HepG2 (cell line): Measurements from ENCODE around the gene SPCS2.

ENCODE experiments used
- ARHGAP35 ChIP-seq: sonication (generic); formaldehyde crosslinking; IDR thresholded peaks from 2 replicates; pipeline ENCODE4 v1.9.0; 2022; ENCODE audit warnings: mild to moderate bottlenecking, inconsistent platforms, moderate library complexity, missing genetic modification reagents, borderline replicate concordance
- CEBPB ChIP-seq: IDR thresholded peaks from 2 replicates; pipeline ENCODE4 v1.6.1; 2011; ENCODE audit warnings: low read depth, low read length, improper control_type of control experiment, borderline replicate concordance
- EZH2 ChIP-seq: conservative IDR thresholded peaks from 2 replicates; pipeline ENCODE4 v1.6.1; 2012; ENCODE audit warnings: mild to moderate bottlenecking, low read depth, low read length, moderate library complexity
- NR2C2 ChIP-seq: sonication (generic); formaldehyde crosslinking; IDR thresholded peaks from 2 replicates; pipeline ENCODE4 v1.4.0; 2020; ENCODE audit warnings: missing genetic modification reagents, mild to moderate bottlenecking, moderate library complexity, borderline replicate concordance
- PCBP2 ChIP-seq: fragments of 200-400 bp; formaldehyde crosslinking; optimal IDR thresholded peaks from 2 replicates; pipeline ENCODE3; 2018; ENCODE audit warnings: low read length, low read depth; ENCODE audit not compliant: poor library complexity, severe bottlenecking
- POLR2A ChIP-seq, 2 experiments: IDR thresholded peaks; 2 replicates each; pipeline ENCODE4 v1.6.1; 2011; ENCODE audit warnings: low read depth in 2 of 2, low read length in 2 of 2, mild to moderate bottlenecking in 1 of 2, moderate library complexity in 1 of 2; ENCODE audit not compliant: insufficient read depth in 1 of 2
- SNAPC5 ChIP-seq: sonication (generic); formaldehyde crosslinking; IDR thresholded peaks from 2 replicates; pipeline ENCODE4 v1.8.1; 2023; ENCODE audit warnings: mild to moderate bottlenecking, missing genetic modification reagents, borderline replicate concordance
- ZBTB1 ChIP-seq: sonication (generic); formaldehyde crosslinking; IDR thresholded peaks from 2 replicates; pipeline ENCODE4 v1.4.0; 2020; ENCODE audit warnings: missing genetic modification reagents, borderline replicate concordance
- ZNF12 ChIP-seq: sonication (generic); formaldehyde crosslinking; IDR thresholded peaks from 2 replicates; pipeline ENCODE4 v1.5.0; 2020; ENCODE audit warnings: missing genetic modification reagents
- ZNF367 ChIP-seq: sonication (generic); formaldehyde crosslinking; IDR thresholded peaks from 2 replicates; pipeline ENCODE4 v1.4.0; 2020; ENCODE audit warnings: missing genetic modification reagents, borderline replicate concordance
- TF ChIP-seq, protein P1 (sequence below): sonication (generic); formaldehyde crosslinking; IDR thresholded peaks from 2 replicates; pipeline ENCODE4 v1.5.0; 2020; ENCODE audit warnings: mild to moderate bottlenecking, missing genetic modification reagents, moderate library complexity
- TF ChIP-seq, protein P2 (sequence below): sonication (generic); formaldehyde crosslinking; IDR thresholded peaks from 2 replicates; pipeline ENCODE4 v1.8.0; 2022; ENCODE audit warnings: missing genetic modification reagents, low read depth, mild to moderate bottlenecking, borderline replicate concordance
- TF ChIP-seq, protein P3 (sequence below): sonication (generic); formaldehyde crosslinking; IDR thresholded peaks from 2 replicates; pipeline ENCODE4 v1.8.0; 2022; ENCODE audit warnings: mild to moderate bottlenecking, missing genetic modification reagents, moderate library complexity

DNA sequence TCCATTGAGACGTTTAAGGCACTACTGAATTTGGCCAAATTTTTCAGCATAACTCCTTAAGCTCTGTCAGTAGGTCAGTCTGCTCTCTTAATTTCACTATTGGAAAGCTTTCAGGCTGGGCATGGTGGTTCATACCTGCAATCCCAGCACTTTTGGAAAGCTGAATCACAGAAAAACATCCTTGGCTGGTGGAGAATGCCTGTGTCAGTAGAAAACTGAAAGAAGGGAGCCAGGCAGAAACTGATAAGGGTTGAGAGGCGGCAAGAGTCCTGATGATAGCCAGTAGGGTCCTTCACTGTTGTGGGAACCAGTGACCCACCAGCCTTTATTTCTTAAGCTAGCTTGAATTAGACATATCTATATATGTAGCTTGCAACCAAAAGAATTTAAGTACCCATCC, 62.3 kb downstream of the SPCS2 start:
- TF ChIP-seq ZNF367 (CRISPR knock-in tag), result no peak
- TF ChIP-seq POLR2A (IDR thresholded peaks at IDR 0.05; ENCODE audit: insufficient read depth in 1 of 2, low read depth in 2 of 2, low read length in 2 of 2), result no peak
- no peak for TF ChIP-seq ARHGAP35
- TF ChIP-seq ZNF12 (CRISPR knock-in tag), result no peak
- TF ChIP-seq ZBTB1, result no peak
- TF ChIP-seq, protein P1, sequence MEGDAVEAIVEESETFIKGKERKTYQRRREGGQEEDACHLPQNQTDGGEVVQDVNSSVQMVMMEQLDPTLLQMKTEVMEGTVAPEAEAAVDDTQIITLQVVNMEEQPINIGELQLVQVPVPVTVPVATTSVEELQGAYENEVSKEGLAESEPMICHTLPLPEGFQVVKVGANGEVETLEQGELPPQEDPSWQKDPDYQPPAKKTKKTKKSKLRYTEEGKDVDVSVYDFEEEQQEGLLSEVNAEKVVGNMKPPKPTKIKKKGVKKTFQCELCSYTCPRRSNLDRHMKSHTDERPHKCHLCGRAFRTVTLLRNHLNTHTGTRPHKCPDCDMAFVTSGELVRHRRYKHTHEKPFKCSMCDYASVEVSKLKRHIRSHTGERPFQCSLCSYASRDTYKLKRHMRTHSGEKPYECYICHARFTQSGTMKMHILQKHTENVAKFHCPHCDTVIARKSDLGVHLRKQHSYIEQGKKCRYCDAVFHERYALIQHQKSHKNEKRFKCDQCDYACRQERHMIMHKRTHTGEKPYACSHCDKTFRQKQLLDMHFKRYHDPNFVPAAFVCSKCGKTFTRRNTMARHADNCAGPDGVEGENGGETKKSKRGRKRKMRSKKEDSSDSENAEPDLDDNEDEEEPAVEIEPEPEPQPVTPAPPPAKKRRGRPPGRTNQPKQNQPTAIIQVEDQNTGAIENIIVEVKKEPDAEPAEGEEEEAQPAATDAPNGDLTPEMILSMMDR (CRISPR knock-in tag), result no peak
- TF ChIP-seq, protein P2, sequence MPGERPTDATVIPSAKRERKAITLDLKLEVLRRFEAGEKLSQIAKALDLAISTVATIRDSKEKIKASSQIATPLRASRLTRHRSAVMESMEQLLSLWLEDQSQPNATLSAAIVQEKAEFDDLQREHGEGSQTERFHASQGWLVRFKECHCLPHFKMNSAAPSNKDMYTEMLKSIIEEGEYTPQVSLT (CRISPR knock-in tag), result no peak
- no peak for TF ChIP-seq PCBP2
- no peak for TF ChIP-seq SNAPC5 (CRISPR knock-in tag)
- no peak for TF ChIP-seq NR2C2 (CRISPR knock-in tag)
- TF ChIP-seq EZH2, result no peak
- TF ChIP-seq CEBPB, result no peak
- TF ChIP-seq, protein P3, sequence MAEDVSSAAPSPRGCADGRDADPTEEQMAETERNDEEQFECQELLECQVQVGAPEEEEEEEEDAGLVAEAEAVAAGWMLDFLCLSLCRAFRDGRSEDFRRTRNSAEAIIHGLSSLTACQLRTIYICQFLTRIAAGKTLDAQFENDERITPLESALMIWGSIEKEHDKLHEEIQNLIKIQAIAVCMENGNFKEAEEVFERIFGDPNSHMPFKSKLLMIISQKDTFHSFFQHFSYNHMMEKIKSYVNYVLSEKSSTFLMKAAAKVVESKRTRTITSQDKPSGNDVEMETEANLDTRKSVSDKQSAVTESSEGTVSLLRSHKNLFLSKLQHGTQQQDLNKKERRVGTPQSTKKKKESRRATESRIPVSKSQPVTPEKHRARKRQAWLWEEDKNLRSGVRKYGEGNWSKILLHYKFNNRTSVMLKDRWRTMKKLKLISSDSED (CRISPR knock-in tag), result no peak
